ENCODE measurements around the gene NDUFS7. TPM values are rescaled to one million over a fixed set of nuclear protein-coding genes. Genes with fewer than 3 reads are reported as not detected.

Gene NDUFS7
- total RNA-seq, 2 donors from 2014 or later: 234 to 326 TPM

- TF ChIP-seq CTCF (IDR thresholded peaks at IDR 0.05): no peak
- no peak for DNase-seq (ENCODE audit: low spot score)
- H3K36me3 ChIP-seq: peaks cover 86% of the 10 kb centered on the region
Observed at GRCh38 chr19:1366899-1367870, 16.5 kb upstream of the NDUFS7 start.

GRCh38 chr19:1369214-1369805 is 14.4 kb upstream of the NDUFS7 start:
- Histone ChIP-seq H3K36me3 (peaks cover 84% of the 10 kb centered on the region), H3K4me3 (no peak overlapping the region), H3K4me1 (peaks cover 0 to 26% of the 10 kb centered on the region in 2 donors), H3K9me3 (no peaks in the 10 kb centered on the region), H3K27ac (no peak overlapping the region), H3K27me3 (no peaks in the 10 kb centered on the region)
- no peak for TF ChIP-seq CTCF (IDR thresholded peaks at IDR 0.05)
- no peak for DNase-seq (ENCODE audit: low spot score)

More at GRCh38 chr19:1366899-1367870, 16.5 kb upstream of the NDUFS7 start:
- Histone ChIP-seq H3K27ac (no peak overlapping the region), H3K4me1 (peaks cover 0 to 13% of the 10 kb centered on the region in 2 donors), H3K9me3 (no peaks in the 10 kb centered on the region), H3K27me3 (no peaks in the 10 kb centered on the region), H3K4me3 (no peak overlapping the region)

GRCh38 chr19:1370579-1371361 is 12.9 kb upstream of the NDUFS7 start:
- Histone ChIP-seq H3K27ac (no peak overlapping the region), H3K4me1 (peaks cover 0 to 30% of the 10 kb centered on the region in 2 donors), H3K9me3 (no peaks in the 10 kb centered on the region), H3K27me3 (no peaks in the 10 kb centered on the region), H3K4me3 (no peak overlapping the region), H3K36me3 (peaks cover 71% of the 10 kb centered on the region)
- no peak for DNase-seq (ENCODE audit: low spot score)
- TF ChIP-seq CTCF (IDR thresholded peaks at IDR 0.05): no peak

DNA sequence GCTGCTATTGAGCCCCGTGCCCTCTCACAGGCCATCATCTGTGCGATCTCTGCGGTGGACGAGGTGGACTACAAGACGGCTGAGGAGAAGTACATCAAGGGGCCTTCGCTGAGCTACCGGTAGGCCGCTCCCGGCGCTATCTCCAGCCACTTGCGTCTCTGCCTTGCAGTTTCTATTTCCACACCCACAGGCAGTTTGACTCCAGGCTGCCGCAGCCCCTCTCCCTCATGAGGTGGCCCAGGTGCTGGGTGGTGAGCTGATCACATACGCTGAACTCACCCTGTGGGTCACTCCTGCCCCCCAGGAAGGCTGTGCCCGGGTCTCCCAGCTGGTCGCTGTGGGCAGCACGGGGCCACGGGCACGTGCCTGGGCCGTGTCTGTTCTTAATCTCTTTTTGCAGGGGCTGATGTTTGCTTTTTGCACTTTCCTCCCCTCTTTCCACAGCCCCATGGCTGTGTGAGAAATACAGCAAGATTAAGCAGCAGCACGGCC is 10.6 kb upstream of the NDUFS7 start:
- Histone ChIP-seq H3K36me3 (peaks cover 66% of the 10 kb centered on the region), H3K27me3 (no peaks in the 10 kb centered on the region), H3K4me1 (peaks cover 0 to 30% of the 10 kb centered on the region in 2 donors), H3K4me3 (no peak overlapping the region), H3K27ac (peak overlapping the region; percentile 85 to 93), H3K9me3 (no peaks in the 10 kb centered on the region)
- DNase-seq (ENCODE audit: low spot score): no peak
- TF ChIP-seq CTCF (IDR thresholded peaks at IDR 0.05): no peak

- Histone ChIP-seq H3K27me3 (no peaks in the 10 kb centered on the region), H3K4me1 (peaks cover 0 to 30% of the 10 kb centered on the region in 2 donors), H3K36me3 (peaks cover 64% of the 10 kb centered on the region), H3K4me3 (no peak overlapping the region), H3K27ac (peak overlapping the region; percentile 85 to 93), H3K9me3 (no peaks in the 10 kb centered on the region)
- no peak for TF ChIP-seq CTCF (IDR thresholded peaks at IDR 0.05)
- no peak for DNase-seq (ENCODE audit: low spot score)
Observed at GRCh38 chr19:1373534-1374249, 10.0 kb upstream of the NDUFS7 start.

All from right atrium auricular region (tissue), 2 donors.